Progenitor cell of endocrine pancreas (in vitro differentiated cells): ENCODE data around the gene KRTAP10-12. TPM values are rescaled to one million over a fixed set of nuclear protein-coding genes. Genes with fewer than 3 reads are reported as not detected.

Experiments
- DNase-seq: peaks from one replicate; pipeline ENCODE4 v3.0.0; 2021; ENCODE audit warnings: low spot score; ENCODE audit not compliant: unreplicated experiment
- H3K27ac Mint-ChIP-seq: 2 replicates; pipeline ENCODE4 v1.8.0; 2021; ENCODE audit warnings: mild to moderate bottlenecking, moderate library complexity, mixed read lengths
- H3K27me3 Mint-ChIP-seq: 2 replicates; pipeline ENCODE4 v1.8.0; 2021; ENCODE audit warnings: mixed read lengths
- H3K36me3 Mint-ChIP-seq: 2 replicates; pipeline ENCODE4 v1.8.0; 2022; ENCODE audit warnings: mixed read lengths; ENCODE audit not compliant: insufficient read depth
- H3K4me1 Mint-ChIP-seq: 2 replicates; pipeline ENCODE4 v1.8.0; 2021; ENCODE audit warnings: low read depth, mixed read lengths
- H3K4me3 Mint-ChIP-seq: 2 replicates; pipeline ENCODE4 v1.8.0; 2021; ENCODE audit warnings: low read depth, mild to moderate bottlenecking, moderate library complexity, mixed read lengths
- H3K9me3 Mint-ChIP-seq: 2 replicates; pipeline ENCODE4 v1.8.0; 2021; ENCODE audit warnings: low read depth, mixed read lengths
- CTCF ChIP-seq: fragments of 200-600 bp; sonication (generic); IDR thresholded peaks from one replicate; pipeline ENCODE4 v1.5.0; 2021; ENCODE audit warnings: antibody characterized with exemption, mild to moderate bottlenecking; ENCODE audit not compliant: unreplicated experiment
- total RNA-seq: library from RNA; stranded (reverse); gene quantifications from 2 replicates; pipeline ENCODE4 v1.2.1, GENCODE V29; 2021

The KRTAP10-12 gene
- total RNA-seq, 1 donor from 2014 or later: not detected

GRCh38 chr21:44734026-44734745 lies 37.2 kb downstream of the KRTAP10-12 start:
- no peaks in the 10 kb centered on the region for H3K36me3 Mint-ChIP-seq
- peaks cover 33% of the 10 kb centered on the region for H3K27me3 Mint-ChIP-seq
- H3K4me1 Mint-ChIP-seq: no peaks in the 10 kb centered on the region
- H3K9me3 Mint-ChIP-seq: no peaks in the 10 kb centered on the region
- H3K27ac Mint-ChIP-seq: no peak overlapping the region
- DNase-seq: no peak
- no peak overlapping the region for H3K4me3 Mint-ChIP-seq
- TF ChIP-seq CTCF: no peak

- no peak for TF ChIP-seq CTCF
- Mint-ChIP-seq H3K27me3 (peaks cover 39% of the 10 kb centered on the region), H3K9me3 (no peaks in the 10 kb centered on the region), H3K36me3 (no peaks in the 10 kb centered on the region), H3K4me1 (no peaks in the 10 kb centered on the region), H3K27ac (no peak overlapping the region), H3K4me3 (no peak overlapping the region)
- no peak for DNase-seq
Measured at GRCh38 chr21:44734841-44735240, 37.9 kb downstream of the KRTAP10-12 start.

- no peak overlapping the region for H3K27ac Mint-ChIP-seq
Measured at GRCh38 chr21:44735821-44736220, 38.8 kb downstream of the KRTAP10-12 start.

GRCh38 chr21:44736291-44737004 lies 39.5 kb downstream of the KRTAP10-12 start:
- H3K9me3 Mint-ChIP-seq: no peaks in the 10 kb centered on the region
- no peaks in the 10 kb centered on the region for H3K4me1 Mint-ChIP-seq
- TF ChIP-seq CTCF: no peak
- H3K27me3 Mint-ChIP-seq: peaks cover 33% of the 10 kb centered on the region
- H3K36me3 Mint-ChIP-seq: no peaks in the 10 kb centered on the region
- DNase-seq: no peak
- H3K4me3 Mint-ChIP-seq: no peak overlapping the region
- no peak overlapping the region for H3K27ac Mint-ChIP-seq

More at GRCh38 chr21:44735821-44736220, 38.8 kb downstream of the KRTAP10-12 start:
- H3K36me3 Mint-ChIP-seq: no peaks in the 10 kb centered on the region
- no peaks in the 10 kb centered on the region for H3K9me3 Mint-ChIP-seq
- no peak overlapping the region for H3K4me3 Mint-ChIP-seq
- H3K27me3 Mint-ChIP-seq: peaks cover 39% of the 10 kb centered on the region
- DNase-seq: no peak
- no peaks in the 10 kb centered on the region for H3K4me1 Mint-ChIP-seq
- no peak for TF ChIP-seq CTCF

- DNase-seq: no peak
- H3K4me1 Mint-ChIP-seq: no peaks in the 10 kb centered on the region
- H3K27ac Mint-ChIP-seq: no peak overlapping the region
- no peaks in the 10 kb centered on the region for H3K36me3 Mint-ChIP-seq
- peaks cover 25% of the 10 kb centered on the region for H3K27me3 Mint-ChIP-seq
- no peaks in the 10 kb centered on the region for H3K9me3 Mint-ChIP-seq
- no peak for TF ChIP-seq CTCF
- H3K4me3 Mint-ChIP-seq: no peak overlapping the region
Measured at GRCh38 chr21:44737706-44738354, 40.9 kb downstream of the KRTAP10-12 start.
